Stimulated activated naive CD8-positive, alpha-beta T cell treated with anti-CD3 and anti-CD28 coated beads, Interleukin-15, Interleukin-2, amounts not matched to agents 100 U/mL and 50 U/mL, for 24 hours (primary cell): ENCODE data around the gene GSTA4.
"Not testable (repeated sequence)": the region's sequence is repeated elsewhere in the genome, so short reads cannot be mapped to it uniquely, and the experiment has no call there.

Source experiments
- ATAC-seq: fragments of 150-1000 bp; cut with Tn5 transposase; one replicate; pipeline ENCODE4 v1.10.0; 2021
- DNase-seq: peaks from one replicate; pipeline ENCODE4 v3.0.0; 2021

GSTA4 gene

GRCh38 chr6:53011979-53012378 is 16.9 kb upstream of the GSTA4 start:
- no peak for ATAC-seq
- no peak for DNase-seq

- no peak for DNase-seq
- no peak for ATAC-seq
Observed at GRCh38 chr6:53010504-53010903, 15.4 kb upstream of the GSTA4 start.

GRCh38 chr6:53009511-53009910 is 14.4 kb upstream of the GSTA4 start:
- DNase-seq (no peak), ATAC-seq (no peak)

- DNase-seq, result no peak
- no peak for ATAC-seq
Observed at GRCh38 chr6:53009056-53009455, 14.0 kb upstream of the GSTA4 start.

- not testable (repeated sequence) for DNase-seq, ATAC-seq
Observed at GRCh38 chr6:53008192-53008687, 13.2 kb upstream of the GSTA4 start.

GRCh38 chr6:53005663-53006250 is 10.7 kb upstream of the GSTA4 start:
- DNase-seq (no peak), ATAC-seq (no peak)

GRCh38 chr6:52999456-52999855 is 4.4 kb upstream of the GSTA4 start:
- ATAC-seq, result no peak

GRCh38 chr6:52998603-52999002 is 3.5 kb upstream of the GSTA4 start:
- ATAC-seq (no peak), DNase-seq (no peak)

More at GRCh38 chr6:52999456-52999855, 4.4 kb upstream of the GSTA4 start:
- DNase-seq, result no peak

- peak; percentile 41 for DNase-seq
- ATAC-seq, result no peak
Observed at GRCh38 chr6:52995913-52996645, 995 bp upstream of the GSTA4 start.

GRCh38 chr6:52994839-52995088 is 320 bp downstream of the GSTA4 start:
- peak; percentile 17 for ATAC-seq

GRCh38 chr6:52994031-52994838 is 849 bp downstream of the GSTA4 start:
- ATAC-seq (no peak), DNase-seq (no peak)

More at GRCh38 chr6:52994839-52995088, 320 bp downstream of the GSTA4 start:
- DNase-seq, result peak; percentile 45

- no peak for DNase-seq
- no peak for ATAC-seq
Observed at GRCh38 chr6:52992980-52993920, 1.8 kb downstream of the GSTA4 start.

- DNase-seq (no peak), ATAC-seq (peak; percentile 9)
Observed at GRCh38 chr6:52990342-52990741, 4.7 kb downstream of the GSTA4 start.

- DNase-seq (no peak), ATAC-seq (peak; percentile 53)
Observed at GRCh38 chr6:52985228-52985627, 9.9 kb downstream of the GSTA4 start.

- ATAC-seq (peak; percentile 82), DNase-seq (peak; percentile 35)
Observed at GRCh38 chr6:52984247-52984646, 10.8 kb downstream of the GSTA4 start.

- ATAC-seq (peak; percentile 20), DNase-seq (no peak)
Observed at GRCh38 chr6:52983159-52983848, 11.8 kb downstream of the GSTA4 start.

GRCh38 chr6:52982680-52983079 is 12.4 kb downstream of the GSTA4 start:
- ATAC-seq, result no peak

GRCh38 chr6:52981222-52981900 is 13.7 kb downstream of the GSTA4 start:
- no peak for DNase-seq
- no peak for ATAC-seq

More at GRCh38 chr6:52982680-52983079, 12.4 kb downstream of the GSTA4 start:
- DNase-seq, result no peak

- peak; percentile 96 for ATAC-seq
- peak; percentile 54 for DNase-seq
Observed at GRCh38 chr6:52976591-52977035, 18.5 kb downstream of the GSTA4 start.

GRCh38 chr6:52976149-52976548 is 18.9 kb downstream of the GSTA4 start:
- no peak for DNase-seq

GRCh38 chr6:52975580-52975979 is 19.5 kb downstream of the GSTA4 start:
- no peak for DNase-seq

More at GRCh38 chr6:52976149-52976548, 18.9 kb downstream of the GSTA4 start:
- peak; percentile 54 for ATAC-seq

More at GRCh38 chr6:52975580-52975979, 19.5 kb downstream of the GSTA4 start:
- no peak for ATAC-seq
